HCT116 (cell line): Measurements from ENCODE around the gene PTTG2. TPM values are rescaled to one million over a fixed set of nuclear protein-coding genes. Genes with fewer than 3 reads are reported as not detected.

Experiments used
- ATAC-seq: fragments of 200-7000 bp; cut with Tn5 transposase; 2 replicates; pipeline ENCODE4 v1.9.1; 2020; ENCODE audit warnings: mild to moderate bottlenecking, moderate library complexity
- BruUV-seq: library from RNA; stranded (reverse); fragments of 400-500 nt; replicated peaks from 2 replicates; lab custom pipeline; 2021; lab: Mats Ljungman, UMichigan
- CTCF ChIA-PET: fragments of 300-600 bp; sonication (Branson Sonifier 250); formaldehyde crosslinking; loops from one replicate; lab custom pipeline; 2021; ENCODE audit warnings: antibody characterized with exemption; lab: Charles Lee
- POLR2A ChIA-PET: fragments of 300-600, 350-600 bp; sonication (Branson Sonifier 250); formaldehyde crosslinking; loops from one replicate; lab custom pipeline; 2021; ENCODE audit warnings: antibody characterized with exemption; lab: Charles Lee
- RAD21 ChIA-PET, 2 experiments: fragments of 300-600 bp; sonication (Branson Sonifier 250); formaldehyde crosslinking; loops; one replicate each; lab custom pipeline; 2023; ENCODE audit warnings: low total read pairs in 2 of 2; ENCODE audit not compliant: uncharacterized antibody in 2 of 2, unreplicated experiment in 2 of 2, low non-redundant PET in 1 of 2; lab: Charles Lee
- DNase-seq: peaks from one replicate; pipeline ENCODE4 v3.0.0-alpha.2; 2010; ENCODE audit warnings: low read depth, low spot score
- H2AFZ ChIP-seq: fragments of 200-600 bp; shearing (Covaris generic), sonication (generic); 2 replicates; pipeline ENCODE4 v1.6.1; 2017; ENCODE audit warnings: low read depth, mixed run types, mixed read lengths, antibody characterized with exemption, low read length; ENCODE audit not compliant: poor library complexity, severe bottlenecking
- H3K27ac ChIP-seq: 2 replicates; pipeline ENCODE4 v1.5.1; 2012; ENCODE audit warnings: low read depth, low read length
- H3K27me3 ChIP-seq: fragments of 200-600 bp; sonication (generic); 2 replicates; pipeline ENCODE4 v1.6.1; 2016; ENCODE audit warnings: mixed run types, low read length, mixed read lengths; ENCODE audit not compliant: insufficient read depth
- H3K36me3 ChIP-seq, 2 experiments: fragments of 200-500 bp in 1 of 2; fragments of 200-600 bp in 1 of 2; sonication (Bioruptor generic) in 1 of 2; sonication (generic) in 1 of 2; 2 replicates each; pipeline versions ENCODE4 v1.5.1 to v1.6.1; 2014 to 2016; ENCODE audit warnings: low read length in 2 of 2, inconsistent platforms in 1 of 2, mixed read lengths in 1 of 2, mixed run types in 1 of 2; ENCODE audit not compliant: insufficient read depth in 2 of 2, control insufficient read depth in 1 of 2
- H3K4me1 ChIP-seq, 2 experiments: fragments of 200-600 bp in 1 of 2; sonication (generic) in 1 of 2; 2 replicates each; pipeline versions ENCODE4 v1.5.1 to v1.6.1; 2012 to 2017; ENCODE audit warnings: low read length in 2 of 2, inconsistent platforms in 1 of 2, mild to moderate bottlenecking in 1 of 2, mixed read lengths in 1 of 2, mixed run types in 1 of 2, moderate library complexity in 1 of 2; ENCODE audit not compliant: insufficient read depth in 2 of 2, control insufficient read depth in 1 of 2
- H3K4me2 ChIP-seq: fragments of 200-600 bp; sonication (generic); 2 replicates; pipeline ENCODE4 v1.6.1; 2017; ENCODE audit warnings: mixed run types, low read length, mixed read lengths
- H3K4me3 ChIP-seq, 2 experiments: fragments of 200-600 bp in 1 of 2; sonication (generic) in 1 of 2; replicated peaks in 1 of 2; 2 replicates each; pipeline ENCODE4 v1.5.1; 2011 to 2016; ENCODE audit warnings: low read length in 2 of 2, control low read depth in 1 of 2, low read depth in 1 of 2, mild to moderate bottlenecking in 1 of 2, mixed read lengths in 1 of 2, mixed run types in 1 of 2
- H3K79me2 ChIP-seq: fragments of 200-600 bp; sonication (generic); 2 replicates; pipeline ENCODE4 v1.6.1; 2017; ENCODE audit warnings: mild to moderate bottlenecking, mixed run types, low read length, moderate library complexity, mixed read lengths; ENCODE audit not compliant: insufficient read depth
- H3K9ac ChIP-seq: fragments of 200-600 bp; sonication (generic); 2 replicates; pipeline ENCODE4 v1.6.1; 2016; ENCODE audit warnings: low read length, mixed read lengths
- H3K9me2 ChIP-seq: fragments of 200-600 bp; sonication (generic), shearing (Covaris generic); 2 replicates; pipeline ENCODE4 v1.6.1; 2017; ENCODE audit warnings: mixed run types, mild to moderate bottlenecking, moderate library complexity; ENCODE audit not compliant: insufficient read depth
- H3K9me3 ChIP-seq, 2 experiments: fragments of 200-500 bp in 1 of 2; fragments of 200-600 bp in 1 of 2; sonication (Bioruptor generic) in 1 of 2; sonication (generic) in 1 of 2; 2 replicates each; pipeline ENCODE4 v1.6.1; 2014 to 2017; ENCODE audit warnings: low read length in 2 of 2, mixed read lengths in 2 of 2, inconsistent platforms in 1 of 2, low read depth in 1 of 2, mild to moderate bottlenecking in 1 of 2, mixed run types in 1 of 2, moderate library complexity in 1 of 2; ENCODE audit not compliant: control insufficient read depth in 1 of 2, insufficient read depth in 1 of 2
- H4K20me1 ChIP-seq: fragments of 200-600 bp; sonication (generic), shearing (Covaris generic); 2 replicates; pipeline ENCODE4 v1.6.1; 2017; ENCODE audit warnings: mixed run types, mild to moderate bottlenecking, moderate library complexity; ENCODE audit not compliant: insufficient read depth
- CEBPB ChIP-seq: IDR thresholded peaks from 2 replicates; pipeline ENCODE4 v1.6.1; 2012; ENCODE audit warnings: low read depth
- EGR1 ChIP-seq: IDR thresholded peaks from 2 replicates; pipeline ENCODE4 v1.6.1; 2012; ENCODE audit warnings: low read depth
- EZH2 ChIP-seq: fragments of 200-600 bp; sonication (generic); IDR thresholded peaks from 2 replicates; pipeline ENCODE4 v1.6.1; 2017; ENCODE audit warnings: antibody characterized with exemption, mixed run types
- EZH2phosphoT487 ChIP-seq: fragments of 200-600 bp; IDR thresholded peaks from 2 replicates; pipeline ENCODE4 v1.6.1; 2018; ENCODE audit warnings: antibody characterized with exemption, borderline replicate concordance
- FOSL1 ChIP-seq: IDR thresholded peaks from 2 replicates; pipeline ENCODE4 v1.6.1; 2012; ENCODE audit warnings: low read depth
- JUND ChIP-seq: IDR thresholded peaks from 2 replicates; pipeline ENCODE4 v1.6.1; 2012
- POLR2AphosphoS5 ChIP-seq: IDR thresholded peaks from 2 replicates; pipeline ENCODE4 v1.6.1; 2011; ENCODE audit warnings: mild to moderate bottlenecking, low read depth, low read length, moderate library complexity
- RAD21 ChIP-seq: IDR thresholded peaks from 2 replicates; pipeline ENCODE4 v1.6.1; 2012; ENCODE audit warnings: low read depth, mild to moderate bottlenecking
- SIN3A ChIP-seq: IDR thresholded peaks from 2 replicates; pipeline ENCODE4 v1.6.1; 2012; ENCODE audit warnings: low read depth
- SP1 ChIP-seq: IDR thresholded peaks from 2 replicates; pipeline ENCODE4 v1.6.1; 2012; ENCODE audit warnings: low read depth
- SRF ChIP-seq: IDR thresholded peaks from 2 replicates; pipeline ENCODE4 v1.6.1; 2012; ENCODE audit warnings: low read depth
- TCF7L2 ChIP-seq: IDR thresholded peaks from 2 replicates; pipeline ENCODE4 v1.7.0; 2011; ENCODE audit warnings: borderline replicate concordance, inconsistent platforms; ENCODE audit not compliant: insufficient read depth, insufficient read length; ENCODE audit errors: extremely low read depth
- YY1 ChIP-seq: IDR thresholded peaks from 2 replicates; pipeline ENCODE4 v1.6.1; 2011; ENCODE audit warnings: low read length, low read depth, moderate library complexity, mild to moderate bottlenecking; ENCODE audit not compliant: insufficient replicate concordance; ENCODE audit errors: extremely low read depth
- ZFX ChIP-seq: fragments of 450-650 bp; IDR thresholded peaks from 2 replicates; pipeline ENCODE4 v1.6.1; 2017
- ZNF274 ChIP-seq: fragments of 200-500 bp; sonication (Bioruptor generic); IDR thresholded peaks from 2 replicates; pipeline ENCODE4 v1.6.1; 2014; ENCODE audit warnings: mild to moderate bottlenecking, low read depth, low read length, inconsistent platforms
- intact Hi-C: fragments of 100-400 bp; cut with micrococcal nuclease; formaldehyde crosslinking; loops from 2 replicates; pipeline ENCODE4 v1.10.0; 2022
- total RNA-seq: library from RNA; stranded (reverse); gene quantifications from one replicate; pipeline ENCODE4 v1.2.1, GENCODE V29; 2021; ENCODE audit not compliant: unreplicated experiment
- TF ChIP-seq, protein P1 (sequence below): IDR thresholded peaks from 2 replicates; pipeline ENCODE4 v1.6.1; 2012
- TF ChIP-seq, protein P2 (sequence below): IDR thresholded peaks from 2 replicates; pipeline ENCODE4 v1.6.1; 2011; ENCODE audit warnings: mild to moderate bottlenecking, low read length, moderate library complexity; ENCODE audit not compliant: insufficient replicate concordance; ENCODE audit errors: extremely low read depth
- TF ChIP-seq, protein P3 (sequence below): IDR thresholded peaks from 2 replicates; pipeline ENCODE4 v1.6.1; 2012
- TF ChIP-seq, protein P4 (sequence below), 3 experiments: fragments of 200-600 bp in 1 of 3; sonication (generic) in 1 of 3; IDR thresholded peaks in 2 of 3; conservative IDR thresholded peaks in 1 of 3; 2 replicates each; pipeline ENCODE4 v1.5.1; 2012 to 2017; ENCODE audit warnings: low read depth in 2 of 3, low read length in 2 of 3, antibody characterized with exemption in 1 of 3, borderline replicate concordance in 1 of 3, control low read depth in 1 of 3, mild to moderate bottlenecking in 1 of 3, mixed read lengths in 1 of 3, mixed run types in 1 of 3, moderate library complexity in 1 of 3; ENCODE audit not compliant: insufficient read depth in 1 of 3
- TF ChIP-seq, protein P5 (sequence below): IDR thresholded peaks from 2 replicates; pipeline ENCODE4 v1.6.1; 2012; ENCODE audit warnings: low read depth

PTTG2 gene
- total RNA-seq, 1 experiment from 2014 or later = not detected

DNA sequence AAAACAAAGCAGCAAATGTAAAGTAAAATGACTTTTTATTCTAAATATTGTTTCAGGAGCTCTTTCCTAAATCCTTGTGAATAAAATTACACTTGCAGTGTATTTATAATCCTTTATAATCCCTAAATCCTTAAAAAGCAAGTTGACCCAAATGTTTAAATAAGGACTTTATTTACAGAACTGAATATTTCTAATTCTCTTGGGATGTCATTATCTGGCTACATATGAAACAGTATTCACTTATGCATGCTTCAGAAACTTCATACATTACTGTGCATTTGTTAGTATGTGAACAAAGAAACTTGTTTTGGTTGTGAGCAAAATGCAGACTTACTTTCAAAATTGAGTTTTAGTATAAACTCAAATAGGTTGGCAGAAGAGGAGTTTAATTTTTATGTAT lies 49.2 kb downstream of the PTTG2 start:
- RAD21 ChIA-PET = no interaction called here
- Histone ChIP-seq H3K79me2 (peaks cover 8% of the 10 kb centered on the region), H3K4me2 (no peak overlapping the region), H3K27ac (no peak overlapping the region), H3K9ac (no peak overlapping the region), H3K4me3 (no peak overlapping the region), H4K20me1 (0 out of 2 replicates have a peak, but pooled peaks cover 5% of the 10 kb centered on the region), H3K9me3 (no peaks in the 10 kb centered on the region), H3K36me3 (no peaks in the 10 kb centered on the region), H3K9me2 (no peaks in the 10 kb centered on the region), H2AFZ (no peak overlapping the region), H3K27me3 (no peaks in the 10 kb centered on the region)
- POLR2A ChIA-PET = no interaction called here
- ATAC-seq = no peak
- TF ChIP-seq, protein P1, sequence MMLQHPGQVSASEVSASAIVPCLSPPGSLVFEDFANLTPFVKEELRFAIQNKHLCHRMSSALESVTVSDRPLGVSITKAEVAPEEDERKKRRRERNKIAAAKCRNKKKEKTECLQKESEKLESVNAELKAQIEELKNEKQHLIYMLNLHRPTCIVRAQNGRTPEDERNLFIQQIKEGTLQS = no peak
- TF ChIP-seq SRF (no peak), YY1 (no peak), SIN3A (no peak), CEBPB (no peak), SP1 (no peak), ZNF274 (no peak), JUND (no peak), POLR2AphosphoS5 (no peak), ZFX (no peak), EZH2 (no peak), RAD21 (no peak), FOSL1 (no peak), TCF7L2 (no peak), EGR1 (no peak), EZH2phosphoT487 (no peak)
- TF ChIP-seq, protein P2, sequence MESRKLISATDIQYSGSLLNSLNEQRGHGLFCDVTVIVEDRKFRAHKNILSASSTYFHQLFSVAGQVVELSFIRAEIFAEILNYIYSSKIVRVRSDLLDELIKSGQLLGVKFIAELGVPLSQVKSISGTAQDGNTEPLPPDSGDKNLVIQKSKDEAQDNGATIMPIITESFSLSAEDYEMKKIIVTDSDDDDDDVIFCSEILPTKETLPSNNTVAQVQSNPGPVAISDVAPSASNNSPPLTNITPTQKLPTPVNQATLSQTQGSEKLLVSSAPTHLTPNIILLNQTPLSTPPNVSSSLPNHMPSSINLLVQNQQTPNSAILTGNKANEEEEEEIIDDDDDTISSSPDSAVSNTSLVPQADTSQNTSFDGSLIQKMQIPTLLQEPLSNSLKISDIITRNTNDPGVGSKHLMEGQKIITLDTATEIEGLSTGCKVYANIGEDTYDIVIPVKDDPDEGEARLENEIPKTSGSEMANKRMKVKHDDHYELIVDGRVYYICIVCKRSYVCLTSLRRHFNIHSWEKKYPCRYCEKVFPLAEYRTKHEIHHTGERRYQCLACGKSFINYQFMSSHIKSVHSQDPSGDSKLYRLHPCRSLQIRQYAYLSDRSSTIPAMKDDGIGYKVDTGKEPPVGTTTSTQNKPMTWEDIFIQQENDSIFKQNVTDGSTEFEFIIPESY = no peak
- TF ChIP-seq, protein P3, sequence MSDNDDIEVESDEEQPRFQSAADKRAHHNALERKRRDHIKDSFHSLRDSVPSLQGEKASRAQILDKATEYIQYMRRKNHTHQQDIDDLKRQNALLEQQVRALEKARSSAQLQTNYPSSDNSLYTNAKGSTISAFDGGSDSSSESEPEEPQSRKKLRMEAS = no peak
- TF ChIP-seq, protein P4, sequence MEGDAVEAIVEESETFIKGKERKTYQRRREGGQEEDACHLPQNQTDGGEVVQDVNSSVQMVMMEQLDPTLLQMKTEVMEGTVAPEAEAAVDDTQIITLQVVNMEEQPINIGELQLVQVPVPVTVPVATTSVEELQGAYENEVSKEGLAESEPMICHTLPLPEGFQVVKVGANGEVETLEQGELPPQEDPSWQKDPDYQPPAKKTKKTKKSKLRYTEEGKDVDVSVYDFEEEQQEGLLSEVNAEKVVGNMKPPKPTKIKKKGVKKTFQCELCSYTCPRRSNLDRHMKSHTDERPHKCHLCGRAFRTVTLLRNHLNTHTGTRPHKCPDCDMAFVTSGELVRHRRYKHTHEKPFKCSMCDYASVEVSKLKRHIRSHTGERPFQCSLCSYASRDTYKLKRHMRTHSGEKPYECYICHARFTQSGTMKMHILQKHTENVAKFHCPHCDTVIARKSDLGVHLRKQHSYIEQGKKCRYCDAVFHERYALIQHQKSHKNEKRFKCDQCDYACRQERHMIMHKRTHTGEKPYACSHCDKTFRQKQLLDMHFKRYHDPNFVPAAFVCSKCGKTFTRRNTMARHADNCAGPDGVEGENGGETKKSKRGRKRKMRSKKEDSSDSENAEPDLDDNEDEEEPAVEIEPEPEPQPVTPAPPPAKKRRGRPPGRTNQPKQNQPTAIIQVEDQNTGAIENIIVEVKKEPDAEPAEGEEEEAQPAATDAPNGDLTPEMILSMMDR (IDR thresholded peaks at IDR 0.05 in 2 of 3, conservative IDR thresholded peaks at IDR 0.05 in 1 of 3; ENCODE audit: borderline replicate concordance in 1 of 3, insufficient read depth in 1 of 3, low read depth in 2 of 3, low read length in 2 of 3) = no peak
- TF ChIP-seq, protein P5, sequence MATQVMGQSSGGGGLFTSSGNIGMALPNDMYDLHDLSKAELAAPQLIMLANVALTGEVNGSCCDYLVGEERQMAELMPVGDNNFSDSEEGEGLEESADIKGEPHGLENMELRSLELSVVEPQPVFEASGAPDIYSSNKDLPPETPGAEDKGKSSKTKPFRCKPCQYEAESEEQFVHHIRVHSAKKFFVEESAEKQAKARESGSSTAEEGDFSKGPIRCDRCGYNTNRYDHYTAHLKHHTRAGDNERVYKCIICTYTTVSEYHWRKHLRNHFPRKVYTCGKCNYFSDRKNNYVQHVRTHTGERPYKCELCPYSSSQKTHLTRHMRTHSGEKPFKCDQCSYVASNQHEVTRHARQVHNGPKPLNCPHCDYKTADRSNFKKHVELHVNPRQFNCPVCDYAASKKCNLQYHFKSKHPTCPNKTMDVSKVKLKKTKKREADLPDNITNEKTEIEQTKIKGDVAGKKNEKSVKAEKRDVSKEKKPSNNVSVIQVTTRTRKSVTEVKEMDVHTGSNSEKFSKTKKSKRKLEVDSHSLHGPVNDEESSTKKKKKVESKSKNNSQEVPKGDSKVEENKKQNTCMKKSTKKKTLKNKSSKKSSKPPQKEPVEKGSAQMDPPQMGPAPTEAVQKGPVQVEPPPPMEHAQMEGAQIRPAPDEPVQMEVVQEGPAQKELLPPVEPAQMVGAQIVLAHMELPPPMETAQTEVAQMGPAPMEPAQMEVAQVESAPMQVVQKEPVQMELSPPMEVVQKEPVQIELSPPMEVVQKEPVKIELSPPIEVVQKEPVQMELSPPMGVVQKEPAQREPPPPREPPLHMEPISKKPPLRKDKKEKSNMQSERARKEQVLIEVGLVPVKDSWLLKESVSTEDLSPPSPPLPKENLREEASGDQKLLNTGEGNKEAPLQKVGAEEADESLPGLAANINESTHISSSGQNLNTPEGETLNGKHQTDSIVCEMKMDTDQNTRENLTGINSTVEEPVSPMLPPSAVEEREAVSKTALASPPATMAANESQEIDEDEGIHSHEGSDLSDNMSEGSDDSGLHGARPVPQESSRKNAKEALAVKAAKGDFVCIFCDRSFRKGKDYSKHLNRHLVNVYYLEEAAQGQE = no peak
- TF ChIP-seq, all 23 proteins: peak for 0
- DNase-seq = no peak
- intact Hi-C loops = no loop called here
- H3K4me1 ChIP-seq = peaks cover 5 to 22% of the 10 kb centered on the region in 2 experiments; a peak in 2 of 4 replicates
- CTCF ChIA-PET = no interaction called here
- no TSS peak for BruUV-seq
